CD4-positive, alpha-beta T cell (primary cell): ENCODE data around the gene DNAJB2. TPM values are rescaled to one million over a fixed set of nuclear protein-coding genes. Genes with fewer than 3 reads are reported as not detected.
A peak's percentile ranks its signal among the peaks of the same experiment; 100 is the strongest.
"Not testable (repeated sequence)": the region's sequence is repeated elsewhere in the genome, so short reads cannot be mapped to it uniquely, and the experiment has no call there.

Experiments used
- ATAC-seq: fragments of 200-7000 bp; cut with Tn5 transposase; one replicate; pipeline ENCODE4 v1.10.0; 2022; ENCODE audit warnings: mild to moderate bottlenecking; ENCODE audit not compliant: poor library complexity
- CTCF ChIA-PET: fragments of 350-600 bp; sonication (Branson Sonifier 250); formaldehyde crosslinking; loops from one replicate; lab custom pipeline; 2021; ENCODE audit warnings: antibody characterized with exemption, inconsistent platforms; lab: Charles Lee
- POLR2A ChIA-PET: fragments of 350-600 bp; sonication (Branson Sonifier 250); formaldehyde crosslinking; loops from one replicate; lab custom pipeline; 2021; ENCODE audit warnings: antibody characterized with exemption, inconsistent platforms; lab: Charles Lee
- DNase-seq, 14 experiments: peaks; one replicate each; pipeline ENCODE4 v3.0.0-alpha.2; 2013 to 2020; ENCODE audit warnings: mixed read lengths in 2 of 14
- H3K27ac ChIP-seq, 2 donors: one replicate each; pipeline versions ENCODE4 v1.5.1 to v1.7.0; 2013; ENCODE audit warnings: low read length in 2 of 2, low read depth in 1 of 2, mild to moderate bottlenecking in 1 of 2
- H3K27me3 ChIP-seq, 2 experiments: 1 replicate in 1 of 2; 2 replicates in 1 of 2; pipeline versions ENCODE4 v1.6.1 to v1.7.0; 2013; ENCODE audit warnings: low read length in 2 of 2, control low read depth in 1 of 2, mild to moderate bottlenecking in 1 of 2, moderate library complexity in 1 of 2; ENCODE audit not compliant: insufficient read depth in 2 of 2, control insufficient read depth in 1 of 2
- H3K36me3 ChIP-seq: one replicate; pipeline ENCODE4 v1.6.1; 2013; ENCODE audit warnings: low read length, control low read depth; ENCODE audit not compliant: insufficient read depth
- H3K4me1 ChIP-seq: one replicate; pipeline ENCODE4 v1.6.1; 2013; ENCODE audit warnings: low read length, control low read depth; ENCODE audit not compliant: insufficient read depth
- H3K4me3 ChIP-seq: one replicate; pipeline ENCODE4 v1.5.1; 2013; ENCODE audit warnings: mild to moderate bottlenecking, low read length, moderate library complexity
- H3K9me3 ChIP-seq, 2 experiments: 1 replicate in 1 of 2; 2 replicates in 1 of 2; pipeline versions ENCODE4 v1.6.1 to v1.7.0; 2013; ENCODE audit warnings: low read length in 2 of 2, mild to moderate bottlenecking in 2 of 2, control low read depth in 1 of 2, moderate library complexity in 1 of 2; ENCODE audit not compliant: control insufficient read depth in 1 of 2, insufficient read depth in 1 of 2
- H3K27ac Mint-ChIP-seq: one replicate; pipeline ENCODE4 v1.8.0; 2020; ENCODE audit warnings: mixed read lengths
- H3K27me3 Mint-ChIP-seq: one replicate; pipeline ENCODE4 v1.8.0; 2021; ENCODE audit warnings: mixed read lengths
- H3K36me3 Mint-ChIP-seq: one replicate; pipeline ENCODE4 v1.8.0; 2021; ENCODE audit warnings: low read depth, mixed read lengths
- H3K4me1 Mint-ChIP-seq: one replicate; pipeline ENCODE4 v1.8.0; 2021; ENCODE audit warnings: low read depth, mixed read lengths
- H3K4me3 Mint-ChIP-seq: one replicate; pipeline ENCODE4 v1.8.0; 2020; ENCODE audit warnings: mild to moderate bottlenecking, mixed read lengths
- H3K9me3 Mint-ChIP-seq: one replicate; pipeline ENCODE4 v1.8.0; 2020; ENCODE audit warnings: mixed read lengths
- CTCF ChIP-seq: fragments of 200-600 bp; IDR thresholded peaks from one replicate; pipeline ENCODE4 v1.8.0; 2022; ENCODE audit warnings: antibody characterized with exemption, mild to moderate bottlenecking
- intact Hi-C, 2 experiments: fragments of 100-400 bp; cut with DNase I in 1 of 2; cut with micrococcal nuclease in 1 of 2; formaldehyde crosslinking; loops; one replicate each; pipeline versions ENCODE4 v1.15.1 to v1.9.0; 2023 to 2025; cut with DNase I, micrococcal nuclease
- total RNA-seq, 174 experiments: library from RNA in 2 of 174; stranded (reverse) in 2 of 174; gene quantifications; one replicate each; pipeline ENCODE4 v1.2.3 and lab custom pipeline; 2021 to 2026

Gene DNAJB2
- total RNA-seq, 2 experiments from 2014 or later, result 151 to 161 TPM

- ATAC-seq (no peak), DNase-seq (peak in 2 of 14 experiments; percentile 18 to 37)
- H3K27ac ChIP-seq, result no peak within 1 kb of the TSS
- H3K4me3 ChIP-seq, result no peak within 1 kb of the TSS
- H3K9me3 ChIP-seq, result peaks cover 0 to 26% of the 10 kb centered on the region in 2 experiments
- CTCF ChIA-PET, result no interaction called here
- intact Hi-C loops, result loop anchor here in 1 of 2 experiments (10.0 kb wide), 1 partner anchor 344 kb away; no protein-coding TSS in a partner anchor
- Mint-ChIP-seq H3K4me3 (no peak within 1 kb of the TSS), H3K27me3 (peaks cover 67% of the 10 kb centered on the region), H3K4me1 (no peaks in the 10 kb centered on the region), H3K27ac (no peak within 1 kb of the TSS), H3K36me3 (no peaks in the 10 kb centered on the region), H3K9me3 (no peaks in the 10 kb centered on the region)
- peaks cover 3% of the 10 kb centered on the region for H3K4me1 ChIP-seq
- no peak for TF ChIP-seq CTCF
- POLR2A ChIA-PET, result no interaction called here
- H3K36me3 ChIP-seq, result no peaks in the 10 kb centered on the region
- peaks cover 30 to 46% of the 10 kb centered on the region in 2 experiments for H3K27me3 ChIP-seq
These were observed 30.1 kb downstream of the DNAJB2 start, which contains the start of gene PTPRN for GRCh38 chr2:219309278-219309677. Gene PTPRN (minus strand): TSS chr2:219309401. CDS start chr2:219309332, 69 bp downstream.

GRCh38 chr2:219312683-219313263, 33.6 kb downstream of the DNAJB2 start:
- POLR2A ChIA-PET, H3K36me3 ChIP-seq, H3K4me1 ChIP-seq, H3K4me3 ChIP-seq, H3K4me1 Mint-ChIP-seq, DNase-seq, H3K36me3 Mint-ChIP-seq, H3K27ac ChIP-seq, H3K9me3 Mint-ChIP-seq, ATAC-seq, H3K4me3 Mint-ChIP-seq, intact Hi-C loops, H3K27ac Mint-ChIP-seq: not testable (repeated sequence)
- peaks cover 45% of the 10 kb centered on the region for H3K27me3 Mint-ChIP-seq
- peaks cover 25 to 33% of the 10 kb centered on the region in 2 experiments for H3K27me3 ChIP-seq
- H3K9me3 ChIP-seq, result peaks cover 0 to 23% of the 10 kb centered on the region in 2 experiments
- CTCF ChIA-PET, result interaction anchor here (1.5 kb wide), 1 partner anchor 18 kb away, joined by 3 read pairs; no protein-coding TSS in a partner anchor

- ChIA-PET CTCF (interaction anchor here (1.3 kb wide), 1 partner anchor 20 kb away, joined by 4 read pairs; no protein-coding TSS in a partner anchor), POLR2A (no interaction called here)
- H3K27me3 Mint-ChIP-seq, result peaks cover 28% of the 10 kb centered on the region
- no peak overlapping the region for H3K4me3 Mint-ChIP-seq
- Histone ChIP-seq H3K4me1 (no peaks in the 10 kb centered on the region), H3K27me3 (peaks cover 8 to 11% of the 10 kb centered on the region in 2 experiments), H3K36me3 (no peaks in the 10 kb centered on the region), H3K27ac (no peak overlapping the region), H3K9me3 (peaks cover 0 to 8% of the 10 kb centered on the region in 2 experiments), H3K4me3 (no peak overlapping the region)
- no peaks in the 10 kb centered on the region for H3K36me3 Mint-ChIP-seq
- DNase-seq (no peak), ATAC-seq (no peak)
- H3K27ac Mint-ChIP-seq, result no peak overlapping the region
- H3K9me3 Mint-ChIP-seq, result no peaks in the 10 kb centered on the region
- TF ChIP-seq CTCF, result no peak
- no peaks in the 10 kb centered on the region for H3K4me1 Mint-ChIP-seq
- intact Hi-C loops, result no loop called here
These were observed 35.8 kb downstream of the DNAJB2 start for GRCh38 chr2:219314804-219315468.
